Measurements from ENCODE around the gene CENPX. TPM values are rescaled to one million over a fixed set of nuclear protein-coding genes. Genes with fewer than 3 reads are reported as not detected.
A peak's percentile ranks its signal among the peaks of the same experiment; 100 is the strongest.

CENPX gene
- total RNA-seq, 1 donor from 2014 or later: 66.2 TPM

GRCh38 chr17:82063424-82064415, 41.0 kb upstream of the CENPX start:
- Mint-ChIP-seq H3K4me1 (ENCODE audit: low read depth) (peaks cover 1% of the 10 kb centered on the region), H3K27me3 (no peaks in the 10 kb centered on the region)

GRCh38 chr17:82062984-82063368, 40.3 kb upstream of the CENPX start:
- Mint-ChIP-seq H3K27ac (no peak overlapping the region), H3K4me1 (ENCODE audit: low read depth) (peaks cover 1% of the 10 kb centered on the region), H3K9me3 (ENCODE audit: low read depth) (no peaks in the 10 kb centered on the region), H3K4me3 (ENCODE audit: low read depth) (no peak overlapping the region), H3K36me3 (ENCODE audit: insufficient read depth) (peaks cover 2% of the 10 kb centered on the region), H3K27me3 (no peaks in the 10 kb centered on the region)
- TF ChIP-seq CTCF (IDR thresholded peaks at IDR 0.05; ENCODE audit: unreplicated experiment): no peak
- DNase-seq (ENCODE audit: low spot score, unreplicated experiment): no peak

More at GRCh38 chr17:82063424-82064415, 41.0 kb upstream of the CENPX start:
- no peak for DNase-seq (ENCODE audit: low spot score, unreplicated experiment)
- no peaks in the 10 kb centered on the region for H3K9me3 Mint-ChIP-seq (ENCODE audit: low read depth)
- no peak overlapping the region for H3K27ac Mint-ChIP-seq
- peak overlapping the region; percentile 65 for H3K4me3 Mint-ChIP-seq (ENCODE audit: low read depth)
- peaks cover 2% of the 10 kb centered on the region for H3K36me3 Mint-ChIP-seq (ENCODE audit: insufficient read depth)
- TF ChIP-seq CTCF (IDR thresholded peaks at IDR 0.05; ENCODE audit: unreplicated experiment): no peak

GRCh38 chr17:82062076-82062983, 39.7 kb upstream of the CENPX start:
- no peak for TF ChIP-seq CTCF (IDR thresholded peaks at IDR 0.05; ENCODE audit: unreplicated experiment)
- Mint-ChIP-seq H3K36me3 (ENCODE audit: insufficient read depth) (peaks cover 2% of the 10 kb centered on the region), H3K4me1 (ENCODE audit: low read depth) (peaks cover 1% of the 10 kb centered on the region), H3K4me3 (ENCODE audit: low read depth) (no peak overlapping the region), H3K27me3 (no peaks in the 10 kb centered on the region), H3K9me3 (ENCODE audit: low read depth) (no peaks in the 10 kb centered on the region), H3K27ac (no peak overlapping the region)
- no peak for DNase-seq (ENCODE audit: low spot score, unreplicated experiment)

GRCh38 chr17:82061047-82061925, 38.6 kb upstream of the CENPX start:
- DNase-seq (ENCODE audit: low spot score, unreplicated experiment): no peak
- Mint-ChIP-seq H3K4me1 (ENCODE audit: low read depth) (peaks cover 1% of the 10 kb centered on the region), H3K27ac (no peak overlapping the region), H3K4me3 (ENCODE audit: low read depth) (no peak overlapping the region), H3K27me3 (no peaks in the 10 kb centered on the region), H3K9me3 (ENCODE audit: low read depth) (no peaks in the 10 kb centered on the region), H3K36me3 (ENCODE audit: insufficient read depth) (peaks cover 2% of the 10 kb centered on the region)
- no peak for TF ChIP-seq CTCF (IDR thresholded peaks at IDR 0.05; ENCODE audit: unreplicated experiment)
